T-cell (primary cell): ENCODE results near the gene ZNF423. TPM values are rescaled to one million over a fixed set of nuclear protein-coding genes. Genes with fewer than 3 reads are reported as not detected.

ENCODE experiments used
- ATAC-seq, 4 experiments: fragments of 200-7000 bp in 3 of 4; fragments of 150-1000 bp in 1 of 4; cut with Tn5 transposase; replicated peaks in 1 of 4; 1 replicate in 3 of 4; 2 replicates in 1 of 4; pipeline ENCODE4 v1.10.0; 2021; ENCODE audit warnings: moderate library complexity in 3 of 4, mild to moderate bottlenecking in 2 of 4, moderate number of reproducible peaks in 1 of 4
- CTCF ChIA-PET, 2 donors: fragments of 300-600 bp; sonication (Branson Sonifier 250); formaldehyde crosslinking; loops; one replicate each; lab custom pipeline; 2022; ENCODE audit warnings: antibody characterized with exemption in 2 of 2; lab: Charles Lee
- POLR2A ChIA-PET, 2 donors: fragments of 300-600 bp; sonication (Branson Sonifier 250); formaldehyde crosslinking; loops; one replicate each; lab custom pipeline; 2022; ENCODE audit warnings: antibody characterized with exemption in 2 of 2; lab: Charles Lee
- DNase-seq, 35 experiments: peaks; one replicate each; pipeline versions ENCODE4 v3.0.0 to v3.0.0-alpha.2; 2013 to 2023
- H3K27ac ChIP-seq: one replicate; pipeline ENCODE4 v1.5.1; 2013; ENCODE audit warnings: low read length
- H3K27me3 ChIP-seq, 2 experiments: replicated peaks in 1 of 2; 1 replicate in 1 of 2; 2 replicates in 1 of 2; pipeline versions ENCODE4 v1.6.1 to v1.7.0; 2013; ENCODE audit warnings: low read length in 1 of 2, mixed read lengths in 1 of 2; ENCODE audit not compliant: control insufficient read depth in 2 of 2, insufficient read depth in 2 of 2; ENCODE audit errors: extremely low read depth in 1 of 2
- H3K36me3 ChIP-seq, 2 donors: 1 replicate in 1 of 2; 2 replicates in 1 of 2; pipeline versions ENCODE4 v1.6.1 to v1.7.0; 2013; ENCODE audit warnings: low read length in 1 of 2; ENCODE audit not compliant: control insufficient read depth in 2 of 2, insufficient read depth in 1 of 2; ENCODE audit errors: extremely low read depth in 1 of 2
- H3K4me1 ChIP-seq, 2 experiments: 1 replicate in 1 of 2; 2 replicates in 1 of 2; pipeline versions ENCODE4 v1.6.1 to v1.7.0; 2013; ENCODE audit warnings: low read length in 2 of 2, mixed read lengths in 1 of 2; ENCODE audit not compliant: insufficient read depth in 2 of 2, control insufficient read depth in 1 of 2; ENCODE audit errors: extremely low read depth in 1 of 2
- H3K4me3 ChIP-seq, 2 donors: 1 replicate in 1 of 2; 2 replicates in 1 of 2; pipeline versions ENCODE4 v1.5.1 to v1.7.0; 2013; ENCODE audit warnings: mild to moderate bottlenecking in 2 of 2, low read length in 1 of 2, moderate library complexity in 1 of 2; ENCODE audit not compliant: control insufficient read depth in 1 of 2; ENCODE audit errors: extremely low read depth in 1 of 2
- H3K9me3 ChIP-seq: 2 replicates; pipeline ENCODE4 v1.7.0; 2013
- H3K27ac Mint-ChIP-seq, 2 donors: one replicate each; pipeline ENCODE4 v1.8.0; 2020 to 2021; ENCODE audit warnings: mild to moderate bottlenecking in 2 of 2, mixed read lengths in 2 of 2
- H3K27me3 Mint-ChIP-seq, 2 donors: one replicate each; pipeline ENCODE4 v1.8.0; 2021 to 2022; ENCODE audit warnings: mixed read lengths in 2 of 2
- H3K36me3 Mint-ChIP-seq: one replicate; pipeline ENCODE4 v1.8.0; 2021; ENCODE audit warnings: mixed read lengths
- H3K4me1 Mint-ChIP-seq, 3 donors: one replicate each; pipeline ENCODE4 v1.8.0; 2020 to 2022; ENCODE audit warnings: mixed read lengths in 3 of 3, mild to moderate bottlenecking in 1 of 3
- H3K4me3 Mint-ChIP-seq, 3 donors: one replicate each; pipeline ENCODE4 v1.8.0; 2020 to 2022; ENCODE audit warnings: mild to moderate bottlenecking in 3 of 3, mixed read lengths in 3 of 3, moderate library complexity in 3 of 3
- H3K9me3 Mint-ChIP-seq, 3 donors: one replicate each; pipeline ENCODE4 v1.8.0; 2020 to 2022; ENCODE audit warnings: mixed read lengths in 3 of 3
- WGBS: methylation state at CpG from one replicate; pipeline ENCODE4 v1.1.5; 2013; ENCODE audit warnings: missing lambda C conversion rate; ENCODE audit not compliant: insufficient coverage; 5-methylcytosine and 5-hydroxymethylcytosine counted together
- total RNA-seq, 35 experiments: library from RNA in 6 of 35; stranded (reverse) in 6 of 35; fragments of 120-200 nt in 1 of 35; gene quantifications; one replicate each; pipeline versions ENCODE4 v1.2.1 to v1.2.4 and lab custom pipeline; 2013 to 2026

The ZNF423 gene
- total RNA-seq, 5 donors from 2014 or later (not counting 1 experiment from before 2014, with no cell fraction given), result 0.07 to 0.12 TPM; not detected in 3

- H3K27me3 ChIP-seq, result peaks cover 0 to 16% of the 10 kb centered on the region in 2 experiments
- peaks cover 5 to 8% of the 10 kb centered on the region in 2 donors for H3K27me3 Mint-ChIP-seq
- H3K27ac Mint-ChIP-seq, result no peak overlapping the region
- WGBS, result 82% methylated on average over 4 of the region's 11 CpGs
- no peak overlapping the region for H3K27ac ChIP-seq
- ChIA-PET CTCF (no interaction called here), POLR2A (no interaction called here)
- H3K9me3 ChIP-seq, result no peaks in the 10 kb centered on the region
- H3K4me1 Mint-ChIP-seq, result no peaks in the 10 kb centered on the region
- H3K4me3 ChIP-seq, result no peak overlapping the region
- H3K36me3 ChIP-seq, result no peaks in the 10 kb centered on the region
- DNase-seq (no peak), ATAC-seq (no peak)
- no peaks in the 10 kb centered on the region for H3K9me3 Mint-ChIP-seq
- no peaks in the 10 kb centered on the region for H3K36me3 Mint-ChIP-seq
- no peaks in the 10 kb centered on the region for H3K4me1 ChIP-seq
- H3K4me3 Mint-ChIP-seq, result no peak overlapping the region
Measured at GRCh38 chr16:49657736-49658465, 198.0 kb downstream of the ZNF423 start.

DNA sequence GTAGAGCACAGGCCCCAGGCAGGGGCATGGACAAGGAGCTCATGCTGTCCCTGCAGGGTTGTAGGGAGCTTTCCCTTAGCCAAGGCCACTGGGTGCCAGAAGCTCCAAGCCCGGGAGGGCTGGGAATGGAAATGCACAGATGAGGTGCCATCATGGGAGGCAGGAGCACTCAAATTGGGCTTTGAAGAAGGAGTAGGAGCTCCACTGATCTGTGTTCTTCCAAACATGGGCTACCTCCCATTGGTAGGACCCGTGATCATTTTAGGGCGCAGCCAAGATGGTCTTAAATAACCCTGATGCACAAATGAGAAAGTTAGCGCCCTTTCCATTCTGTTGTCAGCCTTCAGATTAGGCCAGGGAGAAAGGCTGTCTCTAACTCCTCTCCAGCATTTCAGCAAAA, 201.5 kb downstream of the ZNF423 start:
- 77% methylated on average over 4 of the region's 4 CpGs for WGBS
- peaks cover 0 to 2% (median 0%) of the 10 kb centered on the region in 3 donors for H3K9me3 Mint-ChIP-seq
- Histone ChIP-seq H3K36me3 (no peaks in the 10 kb centered on the region), H3K4me1 (no peaks in the 10 kb centered on the region), H3K4me3 (no peak overlapping the region), H3K27ac (no peak overlapping the region), H3K9me3 (no peaks in the 10 kb centered on the region), H3K27me3 (peaks cover 0 to 19% of the 10 kb centered on the region in 2 experiments)
- CTCF ChIA-PET, result no interaction called here
- POLR2A ChIA-PET, result no interaction called here
- no peak for ATAC-seq
- H3K36me3 Mint-ChIP-seq, result no peaks in the 10 kb centered on the region
- peaks cover 6 to 7% of the 10 kb centered on the region in 2 donors for H3K27me3 Mint-ChIP-seq
- H3K4me1 Mint-ChIP-seq, result no peaks in the 10 kb centered on the region
- H3K27ac Mint-ChIP-seq, result no peak overlapping the region
- no peak for DNase-seq
- H3K4me3 Mint-ChIP-seq, result no peak overlapping the region

DNA sequence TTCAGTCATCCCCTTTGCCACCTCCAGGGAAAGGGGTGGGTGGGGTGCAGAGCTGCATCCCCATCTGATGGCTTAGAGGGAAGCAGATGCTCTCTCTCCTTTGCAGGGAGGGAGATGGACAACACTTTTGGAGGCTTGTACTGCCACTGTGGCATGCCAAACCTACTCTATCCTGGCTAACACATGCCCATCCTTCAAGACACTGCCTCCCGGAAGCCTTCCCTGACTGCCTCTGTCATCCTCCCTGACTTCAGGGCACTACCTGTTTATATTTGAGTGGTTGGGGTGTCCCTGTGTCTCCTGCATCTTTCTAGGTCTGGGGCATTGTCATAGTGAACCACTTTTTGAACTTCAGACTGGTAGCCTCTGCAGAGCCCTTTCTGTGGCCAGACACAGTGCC, 202.3 kb downstream of the ZNF423 start:
- Histone ChIP-seq H3K4me3 (no peak overlapping the region), H3K4me1 (no peaks in the 10 kb centered on the region), H3K27ac (no peak overlapping the region), H3K9me3 (no peaks in the 10 kb centered on the region), H3K27me3 (peaks cover 0 to 16% of the 10 kb centered on the region in 2 experiments), H3K36me3 (no peaks in the 10 kb centered on the region)
- ATAC-seq (no peak), DNase-seq (no peak)
- H3K4me3 Mint-ChIP-seq, result no peak overlapping the region
- no peak overlapping the region for H3K27ac Mint-ChIP-seq
- H3K27me3 Mint-ChIP-seq, result peaks cover 6 to 8% of the 10 kb centered on the region in 2 donors
- H3K4me1 Mint-ChIP-seq, result no peaks in the 10 kb centered on the region
- peaks cover 0 to 9% (median 4%) of the 10 kb centered on the region in 3 donors for H3K9me3 Mint-ChIP-seq
- H3K36me3 Mint-ChIP-seq, result no peaks in the 10 kb centered on the region
- WGBS, result no CpG with 5 or more reads among the region's 1 CpG
- ChIA-PET CTCF (interaction anchor here in 1 of 2 donors (0.6 kb wide), 1 partner anchor 94 kb away, joined by 3 read pairs; no protein-coding TSS in a partner anchor), POLR2A (no interaction called here)

GRCh38 chr16:49653173-49653570, 202.7 kb downstream of the ZNF423 start:
- ATAC-seq, result no peak
- H3K9me3 ChIP-seq, result no peaks in the 10 kb centered on the region
- Mint-ChIP-seq H3K9me3 (peaks cover 0 to 10% (median 5%) of the 10 kb centered on the region in 3 donors), H3K4me1 (no peaks in the 10 kb centered on the region), H3K36me3 (no peaks in the 10 kb centered on the region), H3K4me3 (no peak overlapping the region), H3K27me3 (peaks cover 6 to 8% of the 10 kb centered on the region in 2 donors), H3K27ac (no peak overlapping the region)
- CTCF ChIA-PET, result interaction anchor here in 1 of 2 donors (0.6 kb wide), 1 partner anchor 94 kb away, joined by 3 read pairs; no protein-coding TSS in a partner anchor
- no peaks in the 10 kb centered on the region for H3K36me3 ChIP-seq
- peaks cover 0 to 14% of the 10 kb centered on the region in 2 experiments for H3K27me3 ChIP-seq
- H3K4me3 ChIP-seq, result no peak overlapping the region
- POLR2A ChIA-PET, result no interaction called here
- WGBS, result 40% methylated on average over 1 of the region's 6 CpGs
- DNase-seq, result no peak
- no peak overlapping the region for H3K27ac ChIP-seq
- no peaks in the 10 kb centered on the region for H3K4me1 ChIP-seq

DNA sequence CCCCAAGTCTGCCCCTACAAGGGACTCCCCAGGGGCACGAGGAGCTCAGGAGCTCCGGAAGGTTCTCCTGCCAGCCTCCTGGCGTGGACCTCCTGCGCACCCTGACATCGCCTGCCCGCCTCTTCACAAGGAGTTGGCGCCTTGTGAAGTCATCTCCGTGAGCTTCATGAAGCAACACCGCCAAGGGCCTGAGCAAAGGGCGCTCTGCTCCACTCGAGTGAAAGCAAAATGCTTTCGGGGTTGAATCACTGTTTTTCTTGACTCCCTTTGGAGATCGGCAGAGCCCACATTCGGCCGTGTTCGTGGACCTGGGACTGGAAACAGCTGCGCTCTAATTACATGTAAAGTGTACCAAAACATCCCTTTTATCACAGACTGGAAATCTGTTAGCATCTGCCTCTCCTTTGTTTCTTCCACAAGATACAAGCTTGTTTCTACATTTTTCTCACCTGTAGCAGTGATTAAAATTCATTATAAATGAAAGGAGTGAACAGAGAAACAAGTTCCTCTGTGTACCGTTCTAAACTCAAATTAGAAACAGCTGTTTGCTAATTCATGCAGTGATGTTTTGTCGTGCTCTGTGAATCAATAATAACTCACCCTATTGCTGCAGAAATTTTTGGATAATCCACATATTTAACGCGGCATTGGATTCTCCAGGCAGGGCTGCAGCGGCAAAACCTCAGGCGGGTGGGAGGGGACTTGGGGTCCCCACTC, 203.3 kb downstream of the ZNF423 start:
- H3K4me1 Mint-ChIP-seq, result no peaks in the 10 kb centered on the region
- CTCF ChIA-PET, result interaction anchor here (0.5 to 0.7 kb wide), 3 partner anchors 10 to 478 kb away, joined by 3 to 4 read pairs (median 3); no protein-coding TSS in a partner anchor
- POLR2A ChIA-PET, result no interaction called here
- Histone ChIP-seq H3K9me3 (no peaks in the 10 kb centered on the region), H3K27ac (no peak overlapping the region), H3K27me3 (peaks cover 0 to 11% of the 10 kb centered on the region in 2 experiments), H3K4me1 (no peaks in the 10 kb centered on the region), H3K36me3 (no peaks in the 10 kb centered on the region), H3K4me3 (no peak overlapping the region)
- H3K27me3 Mint-ChIP-seq, result peaks cover 5 to 8% of the 10 kb centered on the region in 2 donors
- 88% methylated on average over 19 of the region's 23 CpGs for WGBS
- ATAC-seq (no peak), DNase-seq (no peak)
- H3K4me3 Mint-ChIP-seq, result no peak overlapping the region
- H3K27ac Mint-ChIP-seq, result no peak overlapping the region
- peaks cover 6 to 16% (median 10%) of the 10 kb centered on the region in 3 donors for H3K9me3 Mint-ChIP-seq
- H3K36me3 Mint-ChIP-seq, result peaks cover 3% of the 10 kb centered on the region

GRCh38 chr16:49651996-49652395, 203.9 kb downstream of the ZNF423 start:
- no peak overlapping the region for H3K27ac ChIP-seq
- no peaks in the 10 kb centered on the region for H3K4me1 ChIP-seq
- POLR2A ChIA-PET, result no interaction called here
- Mint-ChIP-seq H3K4me1 (no peaks in the 10 kb centered on the region), H3K4me3 (no peak overlapping the region), H3K36me3 (peaks cover 3% of the 10 kb centered on the region), H3K27ac (no peak overlapping the region), H3K27me3 (peaks cover 4 to 8% of the 10 kb centered on the region in 2 donors), H3K9me3 (peaks cover 8 to 22% (median 15%) of the 10 kb centered on the region in 3 donors)
- DNase-seq (no peak), ATAC-seq (no peak)
- H3K27me3 ChIP-seq, result peaks cover 0 to 11% of the 10 kb centered on the region in 2 experiments
- 80% methylated on average over 2 of the region's 7 CpGs for WGBS
- no peak overlapping the region for H3K4me3 ChIP-seq
- H3K36me3 ChIP-seq, result no peaks in the 10 kb centered on the region
- CTCF ChIA-PET, result interaction anchor here (0.6 to 0.7 kb wide), 3 partner anchors 9 to 530 kb away, joined by 3 to 4 read pairs (median 4); no protein-coding TSS in a partner anchor
- H3K9me3 ChIP-seq, result no peaks in the 10 kb centered on the region
